Measurements from ENCODE around the gene WARS2.

The WARS2 gene

DNA sequence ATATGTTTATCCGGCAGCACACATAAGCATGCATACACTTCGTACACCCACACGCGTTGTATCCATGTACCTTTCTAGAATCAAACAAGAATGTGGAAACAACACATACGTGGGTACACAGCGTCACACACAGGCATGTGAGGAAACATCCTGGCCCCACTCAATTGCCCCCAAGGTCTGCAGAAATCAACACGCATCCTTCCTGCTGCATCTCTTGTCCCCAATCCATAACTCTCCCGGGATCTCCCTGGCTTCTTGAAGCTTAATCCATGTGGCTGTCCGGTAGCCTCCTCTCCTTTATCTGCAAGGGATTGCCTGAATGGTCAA is 146.8 kb downstream of the WARS2 start:
- DNase-seq = no peak

DNA sequence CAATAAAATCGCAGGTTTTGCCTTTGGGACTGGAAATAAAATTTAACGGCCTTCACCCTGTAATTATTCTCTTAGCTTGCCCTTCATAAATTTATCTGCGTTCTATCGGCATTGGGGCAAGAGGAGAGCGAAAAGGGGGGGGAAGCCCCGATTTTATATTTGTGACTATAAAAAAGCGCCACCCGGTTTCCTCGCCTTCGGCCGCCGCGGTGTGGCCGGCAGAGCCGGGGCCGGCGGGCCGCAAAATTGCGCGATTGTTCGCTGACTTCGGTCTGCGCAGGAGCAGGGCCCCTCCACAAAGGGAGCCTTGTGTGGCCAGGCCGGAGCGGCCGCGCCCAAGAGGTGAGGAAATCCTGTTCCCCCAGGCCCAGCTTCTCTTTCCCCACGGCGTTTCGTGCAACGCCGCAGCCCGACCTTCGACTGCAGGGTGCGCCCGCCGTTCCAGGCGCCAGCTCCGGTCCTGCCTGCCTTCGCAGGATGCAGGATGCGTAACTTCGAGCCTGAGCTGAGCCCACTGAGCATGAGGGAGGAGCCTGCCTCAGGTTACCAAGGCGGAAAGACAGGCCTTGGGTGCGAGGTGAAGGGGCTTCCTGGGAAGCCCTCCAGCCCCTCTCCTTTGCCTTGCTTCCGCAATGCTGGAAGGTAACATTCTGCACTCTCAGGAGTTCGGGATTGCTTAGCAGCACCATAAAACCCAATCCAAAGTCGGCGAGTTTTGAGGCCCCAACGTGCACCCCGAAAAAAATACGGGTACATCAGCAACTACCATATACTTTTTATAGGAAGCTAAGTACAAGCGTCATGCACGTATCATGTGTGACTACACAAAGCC is 147.4 kb downstream of the WARS2 start:
- no peak for DNase-seq

DNA sequence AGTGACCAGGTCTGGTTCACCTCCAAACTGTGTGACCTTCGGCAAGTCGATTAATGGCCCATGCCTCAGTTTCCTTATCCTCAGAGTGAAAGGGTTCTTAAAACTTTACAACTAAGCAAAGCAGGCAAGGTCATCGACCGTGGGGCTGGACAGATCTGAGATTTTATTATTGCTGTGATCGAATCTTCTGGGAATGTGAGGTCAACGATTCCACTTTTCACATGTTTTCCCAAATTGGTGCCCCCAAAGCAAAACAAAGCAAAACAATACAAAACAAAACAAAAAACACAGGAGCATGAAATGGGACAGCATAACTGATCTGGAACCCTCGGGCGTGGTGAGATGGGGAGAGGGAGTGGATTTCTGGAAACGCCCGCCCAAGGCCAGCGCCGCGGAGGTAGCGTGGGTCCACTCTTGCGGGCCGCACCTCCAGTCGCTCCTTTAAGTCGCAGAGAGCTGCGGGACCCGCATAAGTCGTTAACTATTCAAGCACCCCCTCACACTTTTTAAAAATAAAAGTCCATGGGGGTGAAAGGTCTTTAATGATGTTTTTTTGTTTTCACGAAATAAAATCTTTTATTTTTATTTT is 148.1 kb downstream of the WARS2 start:
- DNase-seq = no peak

DNA sequence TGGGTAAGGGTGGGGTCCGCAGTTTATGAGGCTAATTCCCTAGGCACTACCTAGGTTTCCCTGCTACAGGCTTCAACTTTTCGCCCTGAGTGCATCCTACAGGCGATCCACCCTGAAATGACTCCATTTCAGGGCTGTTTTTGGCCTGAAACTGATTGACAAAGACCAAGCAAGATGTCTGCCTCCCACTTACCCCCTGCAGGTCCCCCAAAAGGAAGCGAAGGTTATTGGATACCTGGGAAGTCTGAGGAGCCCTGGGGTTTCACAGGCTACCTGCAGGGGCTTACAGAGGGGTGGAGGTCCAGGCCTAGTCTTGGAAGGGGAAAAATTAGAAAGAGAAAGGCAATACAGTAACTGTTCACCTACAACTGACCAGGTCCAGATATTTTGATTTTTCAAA is 149.0 kb downstream of the WARS2 start:
- DNase-seq = no peak

DNA sequence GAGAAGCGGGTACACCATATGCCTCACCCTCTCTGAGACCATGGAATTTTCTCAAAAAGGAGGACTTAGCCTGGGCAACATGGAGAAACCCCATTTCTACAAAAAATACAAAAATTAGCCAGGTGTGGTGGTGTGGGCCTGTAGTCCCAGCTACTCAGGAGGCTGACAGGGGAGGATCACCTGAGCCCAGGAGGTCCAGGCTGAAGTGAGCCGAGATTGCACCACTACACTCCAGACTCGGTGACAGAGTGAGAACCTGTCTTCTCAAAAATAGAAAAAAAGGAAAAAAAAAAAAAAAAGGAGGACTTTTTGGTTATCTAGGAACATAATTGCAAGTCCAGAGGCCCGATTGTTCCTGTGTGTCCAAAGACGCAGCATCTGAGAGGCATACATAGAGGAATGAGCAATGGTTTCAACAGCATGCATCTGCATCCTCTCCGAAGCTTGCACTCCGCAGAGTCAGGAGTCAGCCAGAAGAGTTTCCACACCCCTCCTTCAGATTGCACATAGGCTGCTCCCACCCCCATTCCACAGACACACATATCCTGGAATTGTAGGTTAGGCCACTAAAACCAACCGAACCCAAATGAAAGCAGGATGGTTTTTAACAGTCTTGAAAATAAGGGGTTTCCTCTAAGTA is 149.8 kb downstream of the WARS2 start:
- DNase-seq = no peak

DNA sequence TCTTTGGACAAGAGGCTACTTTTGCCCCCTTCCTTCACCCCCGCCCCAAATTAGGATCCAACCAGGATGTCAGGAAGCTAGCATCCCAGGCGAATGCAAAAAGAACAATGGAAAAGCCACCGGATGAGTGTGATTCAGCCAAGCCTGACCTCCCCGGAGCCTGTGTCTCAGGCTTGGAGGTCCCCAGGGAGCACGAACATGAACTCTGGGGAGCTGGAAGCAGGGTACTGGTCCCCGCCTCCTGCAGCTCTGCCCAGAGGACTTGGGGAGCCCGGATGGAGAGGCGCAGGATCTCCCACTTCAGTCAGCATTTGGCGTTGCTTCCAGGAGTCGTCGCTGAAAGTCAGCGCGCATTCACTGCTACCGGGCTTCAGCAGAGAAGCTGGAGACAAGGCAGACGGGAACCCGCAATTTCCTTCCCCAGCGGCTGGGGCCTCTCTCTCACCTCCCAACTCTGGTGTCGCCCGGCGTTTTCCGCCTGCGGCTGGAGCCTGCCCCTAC is 150.5 kb downstream of the WARS2 start:
- no peak for DNase-seq

DNA sequence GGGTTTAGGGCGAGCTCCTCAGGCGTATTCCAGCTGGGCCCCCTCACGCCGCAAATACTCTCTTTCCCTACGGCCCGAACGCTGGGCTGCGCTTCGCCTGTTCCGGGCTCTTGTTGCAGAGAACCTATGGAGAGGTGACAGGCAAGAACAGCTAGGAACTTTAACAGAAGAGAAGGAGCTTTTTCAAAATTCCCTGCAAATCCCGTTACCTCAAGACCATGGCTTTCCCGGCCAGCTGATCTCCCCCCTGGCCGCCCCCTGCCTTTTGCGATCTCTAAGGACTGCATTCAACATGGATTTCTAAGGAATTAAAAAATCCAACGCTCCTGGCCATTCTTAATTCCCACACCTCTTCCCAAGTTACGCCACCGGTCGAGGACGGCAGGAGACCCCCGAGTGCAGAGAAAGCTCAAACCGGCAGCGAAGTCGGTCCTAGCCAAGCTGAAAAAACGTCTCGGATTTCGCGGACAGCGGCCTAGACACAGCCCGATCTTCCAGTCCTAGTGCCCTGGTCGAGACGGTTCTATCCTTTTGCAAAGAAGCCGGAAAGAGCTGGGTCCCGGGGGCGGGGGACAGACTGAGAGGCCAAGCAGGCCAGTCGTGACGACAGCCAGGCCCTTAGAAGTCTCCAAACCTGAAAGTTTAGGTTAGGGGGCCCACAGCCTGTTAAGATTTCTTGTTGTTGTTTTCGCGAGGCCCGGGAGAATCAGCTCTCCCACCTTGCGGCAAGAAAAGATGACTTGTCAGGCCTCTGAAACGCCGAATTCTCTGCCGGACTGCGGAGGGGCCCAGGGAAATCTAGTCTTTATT is 151.2 kb downstream of the WARS2 start:
- DNase-seq = no peak

DNA sequence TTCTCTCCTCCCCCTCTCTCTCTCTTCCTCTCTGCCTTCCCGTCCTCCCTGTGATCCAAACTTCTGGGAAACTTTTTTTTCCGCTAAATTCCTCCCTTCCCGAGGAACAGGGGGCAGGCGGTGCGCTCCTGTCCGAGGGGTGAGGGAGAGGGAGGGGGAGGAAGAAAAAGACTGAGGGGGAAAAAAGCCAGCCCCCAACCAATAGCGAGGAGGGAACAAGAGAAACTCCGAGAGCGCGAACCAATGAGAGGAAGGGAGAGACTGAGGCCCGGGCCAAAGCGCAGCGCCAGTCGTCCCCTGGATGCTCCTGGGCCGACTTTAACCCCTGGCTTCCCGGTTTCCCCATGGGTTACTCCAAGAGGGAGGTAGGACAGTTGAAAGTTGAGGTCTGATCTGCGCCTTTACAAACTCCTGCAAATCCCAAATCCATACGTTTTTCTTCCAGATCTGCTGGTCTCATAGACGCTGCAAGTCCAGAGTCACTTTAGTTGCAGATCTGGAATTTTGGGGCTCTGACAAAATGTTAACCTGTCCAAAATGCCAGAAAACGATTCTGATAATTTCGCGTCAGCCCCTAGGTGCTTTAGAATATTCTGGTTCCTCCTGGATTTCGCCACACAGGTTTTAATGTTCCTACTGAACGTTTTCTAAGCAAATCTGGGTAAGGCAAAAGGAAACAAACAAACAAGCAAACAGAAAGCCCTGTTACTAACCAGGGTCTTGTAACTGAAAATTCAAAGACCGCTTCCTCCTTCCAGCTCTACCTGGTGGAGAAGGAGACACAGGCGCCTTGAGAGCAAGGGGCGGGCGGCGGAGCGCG is 152.1 kb downstream of the WARS2 start, which contains the start of gene TBX15:
TSS of gene TBX15 (minus strand) at position 158 of the 820 bp plus-strand sequence. CDS start 548 bp downstream, outside the sequence.
- no peak for DNase-seq

DNA sequence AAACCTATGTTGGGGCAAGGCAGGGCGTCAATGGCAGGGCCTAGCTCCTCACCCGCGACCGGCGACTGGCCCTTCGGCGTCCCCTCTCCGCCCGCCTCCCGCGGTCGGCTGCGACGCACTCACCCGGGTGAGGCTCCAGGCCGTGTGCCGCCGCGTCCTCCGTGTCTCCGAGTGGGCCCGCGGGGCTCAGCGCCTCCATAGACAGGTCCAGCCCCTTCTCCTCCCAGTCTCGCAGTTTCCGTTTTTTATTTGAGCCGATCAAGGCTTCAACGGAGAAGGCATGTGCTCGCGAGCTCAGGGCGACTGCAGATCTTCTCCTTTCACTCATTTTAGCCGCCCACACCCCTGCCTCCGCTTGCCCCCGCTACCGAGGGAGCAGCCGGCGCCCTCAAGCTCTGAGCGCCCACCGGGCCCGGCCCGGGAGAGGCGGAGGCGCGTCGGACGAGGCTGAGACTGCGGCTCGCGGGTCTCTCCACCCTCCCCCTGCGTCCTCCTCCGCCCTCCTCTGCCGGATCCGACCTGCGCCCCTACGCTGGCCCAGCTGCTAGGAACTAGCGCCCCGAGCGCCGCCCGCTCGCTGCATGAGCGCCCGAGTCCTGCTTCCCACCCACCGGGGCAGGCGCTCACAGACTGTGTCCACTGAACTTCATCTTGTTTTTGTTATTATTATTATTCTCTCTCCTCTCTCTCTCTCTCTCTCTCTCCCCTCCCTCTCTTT is 152.8 kb downstream of the WARS2 start:
- no peak for DNase-seq

DNA sequence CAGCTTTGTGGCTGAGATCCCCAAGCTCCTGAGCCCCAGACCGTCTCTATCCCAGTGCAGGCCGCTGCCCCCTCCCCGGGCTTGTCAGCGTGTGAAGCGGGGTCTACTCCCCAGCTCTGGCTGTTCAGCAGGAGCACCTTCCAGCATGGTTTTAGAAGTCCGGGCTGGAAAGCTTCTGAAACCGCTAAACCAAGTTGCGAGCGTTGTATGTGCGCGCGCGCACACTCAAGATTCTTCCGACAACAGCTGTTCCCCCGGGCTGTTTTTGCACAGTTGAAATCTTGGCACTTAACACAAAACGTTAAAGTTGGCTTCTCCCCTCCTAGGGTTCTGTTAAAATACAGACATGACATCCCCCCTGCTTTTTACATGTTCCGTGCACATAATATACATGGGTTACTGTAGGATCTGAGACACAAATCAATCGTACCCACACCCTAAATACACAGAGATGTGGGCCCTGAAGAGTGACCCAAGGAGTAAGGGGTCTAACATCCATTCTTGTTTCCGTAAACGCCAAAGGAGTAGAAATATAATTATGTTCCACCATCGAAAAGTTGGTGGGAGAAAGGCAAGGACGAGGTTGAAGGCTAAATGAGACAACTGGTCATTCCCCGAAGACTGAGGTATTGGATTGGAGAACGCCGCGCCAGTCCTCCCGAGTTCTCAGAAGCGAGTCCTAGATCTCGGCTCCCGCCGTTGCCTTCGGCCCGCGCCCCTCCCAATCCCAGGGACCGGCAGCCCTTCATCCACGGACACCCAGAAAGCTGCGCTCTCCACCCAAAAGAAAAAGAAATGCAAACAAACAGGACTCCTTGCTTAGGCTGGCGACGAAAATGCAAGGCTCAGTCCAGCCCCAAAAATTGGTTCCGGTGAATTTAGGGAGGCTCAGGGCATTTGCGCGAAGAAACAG is 153.6 kb downstream of the WARS2 start:
- no peak for DNase-seq

DNA sequence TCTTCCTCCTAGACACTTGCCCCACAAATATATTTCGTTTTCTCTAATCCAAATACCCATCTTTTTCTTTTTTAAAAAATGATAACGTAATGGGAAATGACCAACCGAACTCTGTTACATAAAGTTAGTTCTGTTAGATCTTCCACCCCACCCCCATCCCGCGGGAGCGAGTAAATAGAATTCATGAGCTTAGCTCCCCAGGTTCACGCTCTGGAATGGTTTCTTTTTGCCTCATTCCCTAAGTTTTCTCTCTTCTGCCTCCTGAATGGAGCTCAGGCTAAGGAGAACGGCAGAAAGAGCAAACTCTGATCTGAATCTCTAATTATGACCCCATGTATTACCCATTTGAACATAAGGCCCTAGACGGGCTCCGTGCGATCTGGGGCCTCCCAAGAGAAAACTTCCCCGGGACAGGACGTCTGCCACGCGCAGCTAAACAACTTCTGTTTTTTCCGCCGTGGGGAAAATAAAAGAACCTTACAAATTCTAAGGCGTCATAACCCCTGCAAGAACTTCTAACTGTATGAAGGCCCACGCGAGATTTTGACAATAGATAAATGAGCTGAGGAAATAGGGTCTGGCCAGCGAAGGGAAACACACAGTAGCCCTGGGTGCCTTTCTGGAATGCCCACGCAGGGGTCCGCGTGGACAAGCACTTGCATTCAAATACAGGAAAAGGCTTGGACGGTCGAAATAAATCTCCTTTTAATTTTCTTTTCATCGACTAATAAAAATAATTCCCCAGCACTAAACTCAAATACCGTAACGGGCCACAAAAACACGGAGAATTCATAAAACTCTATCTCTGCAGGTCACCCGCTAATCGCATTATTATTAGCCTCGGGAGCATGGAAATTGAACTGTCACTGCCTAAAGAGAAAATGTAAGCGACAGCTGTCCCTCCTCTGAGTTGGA is 154.6 kb downstream of the WARS2 start:
- no peak for DNase-seq

DNA sequence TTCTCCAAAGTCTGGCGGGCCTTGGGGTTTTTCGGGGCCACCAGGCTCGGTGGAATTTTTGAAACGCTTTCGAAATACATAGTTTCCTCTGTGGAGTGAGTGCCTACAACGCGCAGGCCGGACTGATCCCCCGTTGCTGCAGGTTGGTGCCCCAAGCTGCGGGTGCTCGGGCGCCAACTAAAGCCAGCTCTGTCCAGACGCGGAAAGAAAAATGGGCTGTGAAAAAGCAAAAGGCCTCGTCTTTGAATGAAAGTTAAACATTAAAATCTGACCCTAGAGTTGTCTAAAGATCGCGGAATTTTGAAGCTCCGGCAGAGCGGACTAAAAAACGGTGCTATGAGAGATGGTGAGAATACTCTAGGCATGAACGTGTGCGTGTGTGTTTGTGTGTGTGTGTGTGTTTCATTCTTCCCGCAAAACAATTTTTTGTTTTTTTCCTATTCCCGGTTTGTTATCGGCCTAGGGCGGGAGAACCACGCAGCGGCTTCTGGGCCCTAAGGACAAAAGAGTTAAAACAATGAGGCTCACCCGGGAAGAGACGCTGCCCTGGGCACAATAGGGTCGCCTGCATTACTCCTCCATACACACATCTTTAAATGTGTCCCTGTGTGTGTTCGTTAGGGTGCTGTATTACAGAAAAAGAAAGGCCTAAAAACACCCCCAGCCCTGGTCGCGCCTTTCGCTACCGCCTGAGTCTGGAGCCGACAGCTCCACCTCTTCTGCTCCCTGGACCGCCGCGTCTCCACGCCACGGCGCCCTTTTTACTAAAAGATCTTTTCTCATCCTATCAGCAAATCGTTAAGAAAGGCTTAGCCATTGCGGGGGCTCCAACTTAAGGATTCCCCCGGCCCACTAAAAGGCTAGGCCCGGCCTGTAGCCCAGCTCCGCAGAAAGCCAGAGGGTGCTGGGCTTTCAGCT is 155.5 kb downstream of the WARS2 start:
- DNase-seq = no peak

DNA sequence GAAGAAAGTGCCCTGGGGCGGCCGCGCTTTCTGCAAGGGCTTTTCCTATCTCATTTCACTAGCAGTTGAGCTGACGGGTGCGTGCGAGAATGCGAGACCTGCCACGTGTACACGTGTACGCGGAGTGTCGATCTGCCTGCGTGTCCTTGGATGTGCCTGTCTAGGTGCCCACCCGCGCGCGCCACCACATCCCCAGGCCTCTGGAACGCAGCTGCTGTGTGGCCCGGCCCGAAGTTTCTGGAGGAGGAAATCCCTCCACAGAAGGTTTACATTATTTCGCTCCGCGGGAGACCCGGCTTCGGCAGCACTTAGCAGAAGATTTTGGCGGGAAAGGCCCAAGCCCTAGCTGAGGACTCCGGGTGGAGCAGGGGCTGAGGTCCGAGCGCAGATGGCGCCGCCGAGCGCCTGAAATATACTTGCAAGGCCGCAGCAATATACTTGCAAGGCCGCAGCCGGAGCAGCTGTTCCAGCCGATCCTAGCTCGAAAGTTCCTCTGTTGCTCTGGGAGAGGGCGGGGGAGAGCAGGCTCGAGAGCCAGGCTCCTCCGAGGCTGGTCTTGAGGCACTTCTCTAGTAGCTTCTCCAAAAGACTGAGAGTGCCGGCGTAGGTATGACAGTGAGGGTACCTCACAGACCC is 156.2 kb downstream of the WARS2 start:
- DNase-seq = no peak

DNA sequence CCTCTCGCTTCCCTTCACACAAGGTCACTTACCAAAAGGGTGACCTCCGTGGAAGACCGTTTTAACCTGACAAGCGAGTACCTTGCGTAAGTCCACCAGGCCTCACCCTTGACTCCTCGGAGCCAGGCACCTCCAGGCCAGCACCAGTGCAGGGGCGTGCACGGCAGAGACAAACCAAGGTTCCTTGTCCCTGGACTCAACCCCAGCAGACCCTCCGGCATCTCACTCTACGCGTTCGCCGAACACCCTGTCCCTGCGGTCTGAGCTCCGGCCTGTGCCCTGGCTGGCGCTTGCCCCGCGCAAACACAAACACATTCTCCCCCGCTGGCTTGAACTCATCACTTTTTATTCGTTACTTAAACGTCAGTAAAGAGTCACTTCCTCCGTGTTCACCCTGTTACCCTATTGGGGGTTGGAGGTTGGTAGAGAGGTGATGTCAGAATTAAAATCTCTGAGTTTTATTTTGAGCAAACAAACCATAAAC is 156.9 kb downstream of the WARS2 start:
- DNase-seq = no peak

DNA sequence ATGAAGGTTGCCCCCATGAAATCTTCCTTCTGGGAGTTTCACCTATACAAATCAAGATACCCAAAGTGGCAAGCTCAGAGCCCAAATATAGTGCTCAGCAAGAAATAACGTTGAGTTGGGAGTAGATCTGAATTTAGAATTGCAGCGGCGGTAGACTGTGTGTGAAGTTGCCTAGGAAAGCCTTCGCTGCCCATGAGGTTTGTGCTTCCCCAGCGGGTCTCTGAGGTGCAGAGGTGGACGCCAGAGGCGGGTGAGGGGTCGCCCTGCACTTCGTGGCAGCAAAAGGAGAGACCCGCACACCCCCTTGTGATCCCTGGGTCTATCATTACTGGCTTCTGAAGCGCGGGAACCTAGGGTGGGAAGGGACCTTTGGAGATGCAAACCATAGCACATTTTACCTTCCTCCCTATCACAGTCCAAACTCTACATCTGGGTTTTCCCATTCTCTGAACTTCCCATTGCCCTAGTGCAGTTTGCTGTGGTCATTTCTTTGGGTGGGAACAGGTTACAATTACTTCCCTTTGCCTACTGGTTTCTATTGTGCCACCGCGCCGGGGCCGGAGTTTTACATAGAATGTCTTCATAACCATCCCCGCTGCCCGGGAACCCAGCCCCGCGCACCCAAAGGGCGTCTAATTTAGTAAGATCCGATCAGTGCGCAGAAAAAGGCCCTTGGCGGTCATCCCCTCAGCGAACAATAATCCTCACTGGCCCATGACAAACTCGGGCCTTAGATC is 157.5 kb downstream of the WARS2 start:
- no peak for DNase-seq

DNA sequence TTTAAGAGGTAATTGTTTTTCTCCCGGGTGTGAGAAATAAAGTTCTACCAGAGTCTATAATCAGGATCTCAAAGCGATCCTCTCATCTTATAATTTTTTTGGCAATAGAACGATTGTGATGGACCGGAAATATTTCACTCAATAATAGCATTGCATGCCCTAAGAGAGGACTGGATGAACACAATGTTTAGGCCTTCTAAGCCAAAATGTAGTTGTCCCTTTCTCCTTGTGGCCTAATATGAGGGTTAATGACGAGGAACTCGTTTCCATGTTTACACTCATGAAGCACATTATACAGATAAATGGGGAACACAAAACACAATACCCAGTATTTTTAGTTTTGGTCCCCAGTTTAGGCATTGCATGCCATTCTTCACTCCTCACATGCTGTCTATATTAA is 158.2 kb downstream of the WARS2 start:
- DNase-seq = no peak

DNA sequence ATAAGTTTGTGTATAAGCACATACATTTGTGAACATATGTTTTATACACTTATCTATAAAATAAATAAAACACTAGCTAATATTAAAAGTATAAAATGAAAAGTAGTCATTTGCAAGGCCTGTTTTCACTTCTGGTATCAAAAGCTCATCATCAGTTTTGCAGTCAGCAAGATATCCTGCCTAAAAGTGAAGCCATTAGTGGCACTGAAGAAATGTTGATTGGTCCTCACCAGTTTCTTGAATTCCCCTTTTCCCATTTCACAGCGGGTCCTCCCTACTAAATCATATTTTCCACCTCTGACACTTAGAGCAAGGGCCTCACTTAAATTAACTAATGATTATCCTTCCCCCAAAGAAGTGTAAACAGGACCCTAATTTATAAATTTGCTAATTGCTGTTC is 159.0 kb downstream of the WARS2 start:
- DNase-seq = no peak
